ENCODE results near the gene SWAP70.

DNA sequence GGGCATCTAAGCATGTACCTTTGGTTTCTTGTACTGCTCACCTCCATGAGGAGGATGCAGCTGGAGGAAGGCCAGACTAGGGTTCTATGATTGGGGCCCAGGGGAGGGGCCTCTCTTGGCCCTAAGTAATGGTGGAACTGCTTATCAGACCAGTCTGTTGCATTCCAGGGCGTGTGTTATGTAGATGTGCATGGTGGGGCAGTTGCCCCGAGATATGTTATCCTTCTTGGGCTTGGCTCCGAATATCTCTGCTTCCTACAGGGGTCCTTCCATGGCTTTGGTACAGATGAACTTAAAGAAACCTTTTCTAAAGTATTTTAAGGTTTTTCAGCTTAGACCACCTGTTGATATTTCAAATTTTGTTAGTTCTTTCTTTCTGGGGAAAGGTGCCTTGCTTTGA is 126.0 kb downstream of the SWAP70 start:
- TF ChIP-seq, protein P1, sequence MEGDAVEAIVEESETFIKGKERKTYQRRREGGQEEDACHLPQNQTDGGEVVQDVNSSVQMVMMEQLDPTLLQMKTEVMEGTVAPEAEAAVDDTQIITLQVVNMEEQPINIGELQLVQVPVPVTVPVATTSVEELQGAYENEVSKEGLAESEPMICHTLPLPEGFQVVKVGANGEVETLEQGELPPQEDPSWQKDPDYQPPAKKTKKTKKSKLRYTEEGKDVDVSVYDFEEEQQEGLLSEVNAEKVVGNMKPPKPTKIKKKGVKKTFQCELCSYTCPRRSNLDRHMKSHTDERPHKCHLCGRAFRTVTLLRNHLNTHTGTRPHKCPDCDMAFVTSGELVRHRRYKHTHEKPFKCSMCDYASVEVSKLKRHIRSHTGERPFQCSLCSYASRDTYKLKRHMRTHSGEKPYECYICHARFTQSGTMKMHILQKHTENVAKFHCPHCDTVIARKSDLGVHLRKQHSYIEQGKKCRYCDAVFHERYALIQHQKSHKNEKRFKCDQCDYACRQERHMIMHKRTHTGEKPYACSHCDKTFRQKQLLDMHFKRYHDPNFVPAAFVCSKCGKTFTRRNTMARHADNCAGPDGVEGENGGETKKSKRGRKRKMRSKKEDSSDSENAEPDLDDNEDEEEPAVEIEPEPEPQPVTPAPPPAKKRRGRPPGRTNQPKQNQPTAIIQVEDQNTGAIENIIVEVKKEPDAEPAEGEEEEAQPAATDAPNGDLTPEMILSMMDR (conservative IDR thresholded peaks at IDR 0.05; ENCODE audit: low read length): no peak
- TF ChIP-seq EZH2phosphoT487 (IDR thresholded peaks at IDR 0.05; ENCODE audit: borderline replicate concordance): no peak
